Activated gamma-delta T cell treated with Interleukin-2 at 50 U/mL for 16 hours (primary cell): ENCODE results near the gene VDAC1.
"Not testable (repeated sequence)": the region's sequence is repeated elsewhere in the genome, so short reads cannot be mapped to it uniquely, and the experiment has no call there.

Experiments used
- DNase-seq: peaks from one replicate; pipeline ENCODE4 v3.0.0-alpha.2; 2020

Gene VDAC1

DNA sequence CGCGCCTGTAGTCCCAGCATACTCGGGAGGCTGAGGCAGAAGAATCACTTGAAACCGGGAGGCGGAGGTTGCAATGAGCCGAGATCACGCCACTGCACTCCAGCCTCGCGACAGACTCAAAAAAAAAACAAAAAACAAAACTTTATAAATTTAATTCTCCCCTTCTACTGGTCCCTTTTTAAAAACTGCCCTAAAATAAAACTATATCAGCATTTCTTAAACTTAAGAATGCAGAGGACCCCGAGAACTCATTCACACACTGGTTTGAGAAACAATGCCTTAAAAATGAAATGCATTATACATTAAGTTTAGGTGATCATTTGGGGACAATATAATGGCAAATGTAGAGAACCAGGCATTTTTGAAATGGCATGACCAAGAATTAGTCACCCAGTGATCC, 38.7 kb downstream of the VDAC1 start:
- no peak for DNase-seq

- no peak for DNase-seq
Measured at GRCh38 chr5:133963493-133964128, 41.2 kb downstream of the VDAC1 start.

DNA sequence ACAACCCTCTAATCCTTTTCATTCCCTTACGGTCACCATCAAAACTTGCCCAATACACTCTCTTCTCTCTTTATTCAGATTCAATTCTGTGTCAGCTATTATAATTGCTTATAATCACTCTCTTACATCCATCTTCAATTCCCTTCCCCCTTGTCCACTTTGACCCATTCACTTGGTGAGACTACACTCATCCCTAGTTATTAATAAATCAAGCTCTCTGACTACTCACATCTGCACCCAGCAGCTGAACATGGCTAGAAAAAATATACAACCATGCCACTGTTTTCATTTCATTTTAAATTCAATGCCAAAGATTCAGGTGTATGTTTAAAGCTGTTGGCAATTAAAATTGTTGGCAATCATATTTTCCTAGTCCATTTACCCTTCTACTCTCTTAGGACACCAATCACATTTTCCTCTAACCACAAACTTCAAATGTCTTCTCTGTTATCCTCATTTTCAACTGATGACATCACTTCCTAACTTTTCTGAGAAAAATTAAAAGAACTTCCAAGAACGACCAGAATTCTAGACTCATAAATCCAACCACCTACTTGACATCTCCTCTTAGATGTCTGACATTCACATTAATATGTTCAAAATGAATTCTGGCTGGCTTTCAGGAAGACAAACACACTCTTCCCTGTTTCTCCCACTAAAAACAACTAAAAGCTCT, 41.8 kb downstream of the VDAC1 start:
- DNase-seq: no peak

GRCh38 chr5:133962131-133962530, 42.6 kb downstream of the VDAC1 start:
- no peak for DNase-seq

- no peak for DNase-seq
Measured at GRCh38 chr5:133959643-133960042, 45.1 kb downstream of the VDAC1 start.

- no peak for DNase-seq
Measured at GRCh38 chr5:133957591-133957990, 47.2 kb downstream of the VDAC1 start.

DNA sequence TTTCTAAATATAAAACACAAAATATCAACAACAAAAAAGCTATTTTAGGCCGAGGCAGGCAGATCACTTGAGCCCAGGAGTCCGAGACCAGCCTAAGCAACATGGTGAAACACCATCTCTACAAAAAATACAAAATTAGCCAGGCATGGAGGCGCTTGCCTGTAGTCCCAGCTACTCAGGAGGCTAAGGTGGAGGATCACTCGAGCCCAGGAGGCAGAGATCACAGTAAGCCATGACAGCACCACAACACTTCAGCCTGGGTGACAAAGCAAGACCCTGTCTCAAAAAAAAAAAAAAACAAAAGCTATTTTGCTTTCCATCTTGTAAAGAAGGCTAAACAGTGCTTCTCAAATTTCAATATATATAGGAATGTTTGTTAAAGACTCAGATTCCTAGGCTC, 47.7 kb downstream of the VDAC1 start:
- no peak for DNase-seq

DNA sequence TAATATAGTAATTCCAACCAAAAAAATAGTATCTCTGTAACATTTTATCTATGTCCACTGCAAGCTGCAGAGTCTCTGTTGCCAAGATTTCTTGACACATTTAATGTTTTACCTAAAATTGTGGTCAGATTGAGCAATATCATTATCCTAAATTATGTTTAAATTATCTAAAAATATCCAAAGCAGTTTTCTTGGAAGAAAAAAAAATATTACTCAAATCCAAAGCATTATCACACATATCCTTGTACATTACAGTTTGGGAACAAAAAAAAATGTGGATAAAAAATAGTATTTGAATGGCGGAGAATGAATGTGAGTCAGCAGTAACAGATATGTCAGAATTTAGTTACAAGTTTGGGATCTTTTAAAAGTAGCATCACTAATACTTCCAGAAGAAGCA, 48.6 kb downstream of the VDAC1 start:
- not testable (repeated sequence) for DNase-seq

- no peak for DNase-seq
Measured at GRCh38 chr5:133953568-133954145, 51.1 kb downstream of the VDAC1 start.

DNA sequence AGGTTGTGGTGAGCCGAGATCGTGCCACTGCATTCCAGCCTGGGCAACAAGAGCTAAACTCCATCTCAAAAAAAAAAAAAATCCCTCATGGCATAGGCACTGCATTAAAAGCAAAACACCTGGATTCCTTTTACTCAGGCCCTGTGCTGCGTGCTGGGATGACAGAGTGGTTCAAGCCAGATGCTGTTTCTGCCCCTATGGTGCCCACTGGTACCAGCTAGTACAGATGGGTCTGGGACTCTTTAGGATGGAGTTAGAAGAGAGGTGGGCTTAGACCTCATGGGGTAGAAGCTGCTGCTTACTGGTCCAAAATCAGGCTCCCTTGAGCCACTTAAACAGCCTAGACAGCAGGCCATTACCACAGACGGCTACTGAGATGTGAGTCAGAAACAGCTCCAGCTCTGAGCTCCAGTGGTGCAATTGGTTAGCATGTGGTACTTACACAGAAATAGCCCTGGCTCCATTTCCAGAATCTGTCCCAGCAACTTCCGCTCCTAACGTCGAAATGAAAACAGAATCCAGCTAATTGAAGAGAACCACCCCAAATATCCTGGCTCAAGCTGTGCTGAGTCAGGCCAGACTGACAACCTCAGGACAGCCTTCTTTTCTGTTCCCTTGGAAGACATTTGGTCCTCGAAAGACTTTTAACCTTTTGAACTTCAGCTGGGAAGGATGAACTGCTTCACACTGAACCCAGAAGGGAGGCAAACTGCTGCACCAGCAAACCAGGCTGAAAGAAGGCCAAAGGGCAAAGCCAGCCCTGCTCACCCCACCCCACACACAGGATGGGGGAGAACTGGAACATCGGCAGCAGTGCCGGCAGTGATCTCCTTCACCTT, 51.8 kb downstream of the VDAC1 start:
- no peak for DNase-seq

- DNase-seq: no peak
Measured at GRCh38 chr5:133950821-133951612, 53.8 kb downstream of the VDAC1 start.

DNA sequence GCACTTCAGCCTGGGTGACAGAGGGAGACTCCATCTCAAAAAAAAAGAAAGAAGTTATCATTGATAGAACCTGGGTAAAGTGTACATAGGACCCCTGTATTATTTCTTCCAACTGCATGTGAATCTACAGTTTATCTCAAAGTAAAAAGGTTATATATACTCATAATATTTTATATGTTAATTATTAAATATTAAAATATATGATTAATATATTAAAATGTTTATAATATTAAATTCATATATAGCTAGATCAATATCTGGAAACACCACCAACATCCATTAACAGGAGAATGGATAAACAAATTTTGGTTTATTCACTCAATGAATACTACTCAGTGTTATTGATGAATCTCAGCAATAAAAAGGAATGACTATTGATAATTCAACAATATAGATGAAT, 56.1 kb downstream of the VDAC1 start:
- no peak for DNase-seq

DNA sequence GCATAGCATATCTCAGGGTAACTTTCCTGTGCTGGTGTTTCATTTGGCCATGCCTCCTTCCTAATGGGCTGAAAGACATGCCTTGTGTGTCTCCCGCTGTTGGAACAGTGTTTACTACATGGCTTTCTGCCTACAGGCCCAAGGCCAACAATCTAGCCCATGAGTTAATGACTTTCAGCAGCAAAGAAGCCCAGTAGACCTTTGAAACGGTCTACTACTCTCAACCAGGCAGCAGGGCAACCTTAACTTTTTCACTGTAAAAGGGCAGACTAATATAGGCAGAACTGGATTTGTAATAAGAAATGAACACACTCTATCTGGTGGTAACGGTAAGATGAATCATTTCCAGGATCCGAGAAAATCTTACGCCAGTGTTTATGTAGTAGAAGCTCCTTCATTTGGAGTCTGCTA, 57.3 kb downstream of the VDAC1 start:
- no peak for DNase-seq

- no peak for DNase-seq
Measured at GRCh38 chr5:133945568-133945967, 59.2 kb downstream of the VDAC1 start.

DNA sequence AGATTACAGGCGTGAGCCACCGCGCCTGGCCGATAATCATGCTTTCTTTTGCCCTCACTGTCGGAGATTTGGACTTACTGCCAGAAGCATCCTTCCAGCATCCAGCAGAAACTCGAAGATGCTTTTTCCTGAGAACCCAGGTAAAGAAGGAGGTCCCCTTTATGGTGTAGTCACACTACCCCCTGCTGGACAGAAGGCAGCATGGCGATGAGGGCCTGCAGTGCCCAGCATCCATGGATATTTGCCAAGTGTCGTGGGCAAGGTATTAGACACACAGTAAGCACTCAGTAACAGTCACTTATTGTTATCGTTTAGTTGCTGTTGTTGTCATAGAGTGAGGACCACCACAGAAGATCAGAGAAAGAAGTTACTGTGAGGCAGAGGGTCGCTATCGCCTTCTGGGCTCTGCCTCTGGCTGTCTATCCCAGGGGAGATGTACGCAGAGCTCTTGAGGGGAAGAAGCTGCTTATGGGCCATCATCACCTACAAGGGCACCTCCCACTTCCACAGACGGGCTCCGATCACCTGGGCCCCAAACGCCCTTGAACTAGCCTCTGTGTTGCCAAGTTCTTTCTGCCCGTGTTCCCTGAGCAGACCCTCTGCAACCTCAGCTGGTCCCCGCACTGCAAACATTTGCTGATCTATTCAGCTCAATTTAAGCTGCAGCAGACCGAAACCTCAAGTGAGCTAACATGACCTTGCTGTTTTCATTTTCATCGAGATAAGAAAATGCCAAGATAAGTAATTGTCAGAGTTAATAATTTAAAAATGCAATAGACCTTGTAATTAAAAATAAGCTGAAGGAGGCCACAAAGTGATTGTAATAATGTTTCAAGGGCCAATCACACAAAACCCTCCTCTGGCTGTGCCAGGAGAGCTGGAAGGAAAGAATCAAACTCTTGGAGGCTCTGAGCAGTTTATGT, 60.3 kb downstream of the VDAC1 start:
- no peak for DNase-seq

GRCh38 chr5:133943475-133943817, 61.3 kb downstream of the VDAC1 start:
- no peak for DNase-seq

DNA sequence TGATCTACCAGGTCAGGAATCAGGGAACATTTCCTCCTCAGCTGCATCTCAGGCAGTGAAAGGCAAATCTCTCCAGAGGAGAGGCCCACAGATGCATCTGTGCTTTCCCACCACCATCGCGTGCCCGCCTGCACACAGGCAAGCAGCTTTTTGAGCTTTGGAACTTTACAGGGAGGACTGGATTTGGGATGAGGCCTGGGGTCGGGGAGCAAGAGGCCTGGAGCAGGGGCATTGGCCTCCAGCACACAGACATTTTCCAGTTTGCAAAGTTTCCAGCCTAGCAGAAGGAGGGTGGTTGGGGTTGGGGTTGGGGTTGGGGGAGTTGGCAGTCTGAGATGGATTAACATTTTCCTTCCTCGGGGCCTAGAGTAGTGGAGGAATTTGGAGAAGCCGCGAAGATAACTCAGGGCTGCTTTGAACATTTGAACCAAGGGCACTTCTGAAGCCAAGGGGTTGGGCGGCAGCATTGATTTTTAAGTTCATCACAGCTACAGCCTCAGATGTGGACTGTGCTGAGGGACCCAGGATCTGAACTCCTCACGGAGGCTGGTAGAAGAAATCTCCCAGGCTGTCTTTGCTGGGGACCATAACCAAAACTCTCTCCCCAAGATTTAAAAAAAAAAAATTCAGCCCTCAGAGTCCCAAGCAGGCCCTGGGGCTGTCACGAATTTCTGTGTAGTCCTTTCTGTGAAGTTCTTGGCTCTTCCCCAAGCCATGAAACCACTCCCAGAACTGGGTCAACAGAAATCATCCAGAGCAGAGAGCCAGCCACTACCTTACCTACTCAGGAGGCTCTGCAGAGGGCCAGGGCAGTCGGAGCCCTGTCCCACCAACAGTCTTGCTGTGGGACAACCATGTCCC, 61.9 kb downstream of the VDAC1 start:
- no peak for DNase-seq

DNA sequence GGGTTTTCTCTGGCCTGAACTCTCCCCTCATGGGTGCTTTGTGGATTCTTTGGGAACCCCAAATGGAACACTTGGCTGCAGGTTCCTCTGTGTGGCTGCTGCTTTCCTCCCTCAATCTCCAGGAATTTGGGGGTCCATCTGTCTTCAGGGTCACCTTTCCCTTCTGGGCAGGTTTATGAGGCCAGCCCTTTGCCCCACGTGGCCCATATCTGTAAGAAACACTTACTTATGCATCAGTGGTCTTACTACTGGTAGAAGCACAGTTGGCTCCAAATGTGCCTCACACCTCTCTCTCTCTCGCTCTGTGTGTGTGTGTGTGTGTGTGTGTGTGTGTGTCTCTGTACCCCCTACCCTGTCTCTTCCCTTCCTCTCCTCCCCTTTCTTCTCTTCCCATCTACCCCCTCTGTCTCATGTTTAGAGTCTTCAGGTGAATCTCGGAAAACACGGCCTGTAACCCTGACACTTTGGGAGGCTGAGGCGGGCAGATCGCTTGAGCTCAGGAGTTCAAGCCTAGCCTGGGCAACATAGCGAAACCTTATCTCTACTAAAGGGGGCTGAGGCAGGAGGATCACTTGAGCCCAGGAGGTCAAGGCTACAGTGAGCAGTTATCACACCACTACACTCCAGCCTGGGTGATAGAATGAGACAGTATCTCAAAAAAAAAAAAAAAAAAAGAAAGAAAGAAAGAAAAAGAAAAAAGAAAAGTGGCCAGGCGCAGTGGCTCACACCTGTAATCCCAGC, 63.1 kb downstream of the VDAC1 start:
- DNase-seq: no peak

DNA sequence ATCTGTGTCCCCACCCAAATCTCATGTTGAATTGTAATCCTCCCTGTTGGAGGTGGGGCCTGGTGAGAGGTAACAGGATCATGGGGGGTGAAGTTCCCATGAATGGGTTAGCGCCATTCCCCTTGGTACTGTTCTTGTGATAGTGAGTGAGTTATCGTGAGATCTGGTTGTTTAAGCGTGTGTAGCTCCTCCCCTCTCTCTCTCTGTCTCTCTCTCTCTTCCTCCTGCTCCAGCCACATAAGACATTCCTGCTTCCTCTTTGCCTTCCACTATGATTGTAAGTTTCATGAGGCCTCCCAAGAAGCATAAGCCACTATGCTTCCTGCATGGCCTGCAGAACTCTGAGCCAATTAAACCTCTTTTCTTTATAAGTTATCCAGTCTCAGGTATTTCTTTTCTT, 65.1 kb downstream of the VDAC1 start:
- no peak for DNase-seq

GRCh38 chr5:133938929-133939328, 65.8 kb downstream of the VDAC1 start:
- no peak for DNase-seq
